ENCODE results near the gene ANXA2. TPM values are rescaled to one million over a fixed set of nuclear protein-coding genes. Genes with fewer than 3 reads are reported as not detected.
A peak's percentile ranks its signal among the peaks of the same experiment; 100 is the strongest.

The ANXA2 gene
- total RNA-seq, 1 experiment from 2014 or later, result 1,903 TPM

DNA sequence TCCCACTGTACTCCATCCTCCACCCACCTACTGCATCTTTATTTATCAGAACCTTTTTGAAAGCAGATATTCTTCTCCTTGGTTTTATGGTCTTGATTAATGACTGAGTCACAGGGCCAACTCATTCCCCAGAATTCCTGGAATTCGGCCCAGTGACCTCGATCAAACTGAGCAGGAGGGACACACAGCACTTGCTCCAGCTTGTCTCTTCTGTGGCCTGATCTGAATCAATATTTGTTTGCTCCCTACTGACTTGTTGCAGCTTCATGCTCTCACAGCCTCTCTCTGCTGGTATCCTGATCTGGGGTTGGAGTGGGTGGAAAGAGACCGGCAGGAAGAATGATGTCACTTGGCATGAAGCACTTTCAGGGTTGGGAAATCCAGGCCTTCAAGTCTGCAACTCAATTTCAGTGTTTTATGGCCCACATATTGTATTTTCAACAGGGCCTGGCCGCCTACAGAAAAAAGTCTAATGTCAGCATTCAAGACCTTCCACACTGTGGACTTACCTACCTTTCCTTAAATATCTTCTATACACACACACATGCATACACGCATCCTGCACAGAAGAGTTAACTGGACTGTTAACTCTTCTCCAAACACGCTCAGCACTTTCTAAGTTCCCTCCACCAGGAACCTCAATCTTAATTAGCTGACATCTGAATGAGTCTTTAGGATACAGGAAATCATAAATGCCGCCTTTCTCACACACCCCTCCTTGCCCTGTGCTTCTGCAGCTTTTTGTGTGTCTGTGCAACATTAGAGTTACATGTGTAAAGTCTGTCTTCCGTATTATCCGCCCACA, 4.6 kb downstream of the ANXA2 start:
- no peaks in the 10 kb centered on the region for H3K9me3 ChIP-seq (ENCODE audit: control insufficient read depth, insufficient read depth, low read depth, low read length)
- H3K4me1 ChIP-seq (ENCODE audit: control insufficient read depth, insufficient read depth, low read length), result peaks cover 73% of the 10 kb centered on the region
- peak overlapping the region; percentile 88 to 93 for H3K4me3 ChIP-seq (ENCODE audit: low read depth in 2 of 2, low read length in 2 of 2)
- ATAC-seq (peak; percentile 72), DNase-seq (ENCODE audit: low read depth, low spot score) (peak; percentile 99)
- ChIA-PET CTCF (no interaction called here), POLR2A (interaction anchor here (0.6 to 2.1 kb wide), 13 partner anchors 10 to 1537 kb away, joined by 3 to 10 read pairs (median 4); no protein-coding TSS in a partner anchor)
- intact Hi-C loops (cut with micrococcal nuclease; ENCODE audit: unreplicated experiment), result no loop called here
- no peaks in the 10 kb centered on the region for H3K27me3 ChIP-seq (ENCODE audit: control insufficient read depth, insufficient read depth, low read length)
- TSS peak; percentile 79 for BruUV-seq (replicated peaks)
- TF ChIP-seq, protein P1, sequence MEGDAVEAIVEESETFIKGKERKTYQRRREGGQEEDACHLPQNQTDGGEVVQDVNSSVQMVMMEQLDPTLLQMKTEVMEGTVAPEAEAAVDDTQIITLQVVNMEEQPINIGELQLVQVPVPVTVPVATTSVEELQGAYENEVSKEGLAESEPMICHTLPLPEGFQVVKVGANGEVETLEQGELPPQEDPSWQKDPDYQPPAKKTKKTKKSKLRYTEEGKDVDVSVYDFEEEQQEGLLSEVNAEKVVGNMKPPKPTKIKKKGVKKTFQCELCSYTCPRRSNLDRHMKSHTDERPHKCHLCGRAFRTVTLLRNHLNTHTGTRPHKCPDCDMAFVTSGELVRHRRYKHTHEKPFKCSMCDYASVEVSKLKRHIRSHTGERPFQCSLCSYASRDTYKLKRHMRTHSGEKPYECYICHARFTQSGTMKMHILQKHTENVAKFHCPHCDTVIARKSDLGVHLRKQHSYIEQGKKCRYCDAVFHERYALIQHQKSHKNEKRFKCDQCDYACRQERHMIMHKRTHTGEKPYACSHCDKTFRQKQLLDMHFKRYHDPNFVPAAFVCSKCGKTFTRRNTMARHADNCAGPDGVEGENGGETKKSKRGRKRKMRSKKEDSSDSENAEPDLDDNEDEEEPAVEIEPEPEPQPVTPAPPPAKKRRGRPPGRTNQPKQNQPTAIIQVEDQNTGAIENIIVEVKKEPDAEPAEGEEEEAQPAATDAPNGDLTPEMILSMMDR (IDR thresholded peaks at IDR 0.05), result no peak
- TF ChIP-seq, protein P2, sequence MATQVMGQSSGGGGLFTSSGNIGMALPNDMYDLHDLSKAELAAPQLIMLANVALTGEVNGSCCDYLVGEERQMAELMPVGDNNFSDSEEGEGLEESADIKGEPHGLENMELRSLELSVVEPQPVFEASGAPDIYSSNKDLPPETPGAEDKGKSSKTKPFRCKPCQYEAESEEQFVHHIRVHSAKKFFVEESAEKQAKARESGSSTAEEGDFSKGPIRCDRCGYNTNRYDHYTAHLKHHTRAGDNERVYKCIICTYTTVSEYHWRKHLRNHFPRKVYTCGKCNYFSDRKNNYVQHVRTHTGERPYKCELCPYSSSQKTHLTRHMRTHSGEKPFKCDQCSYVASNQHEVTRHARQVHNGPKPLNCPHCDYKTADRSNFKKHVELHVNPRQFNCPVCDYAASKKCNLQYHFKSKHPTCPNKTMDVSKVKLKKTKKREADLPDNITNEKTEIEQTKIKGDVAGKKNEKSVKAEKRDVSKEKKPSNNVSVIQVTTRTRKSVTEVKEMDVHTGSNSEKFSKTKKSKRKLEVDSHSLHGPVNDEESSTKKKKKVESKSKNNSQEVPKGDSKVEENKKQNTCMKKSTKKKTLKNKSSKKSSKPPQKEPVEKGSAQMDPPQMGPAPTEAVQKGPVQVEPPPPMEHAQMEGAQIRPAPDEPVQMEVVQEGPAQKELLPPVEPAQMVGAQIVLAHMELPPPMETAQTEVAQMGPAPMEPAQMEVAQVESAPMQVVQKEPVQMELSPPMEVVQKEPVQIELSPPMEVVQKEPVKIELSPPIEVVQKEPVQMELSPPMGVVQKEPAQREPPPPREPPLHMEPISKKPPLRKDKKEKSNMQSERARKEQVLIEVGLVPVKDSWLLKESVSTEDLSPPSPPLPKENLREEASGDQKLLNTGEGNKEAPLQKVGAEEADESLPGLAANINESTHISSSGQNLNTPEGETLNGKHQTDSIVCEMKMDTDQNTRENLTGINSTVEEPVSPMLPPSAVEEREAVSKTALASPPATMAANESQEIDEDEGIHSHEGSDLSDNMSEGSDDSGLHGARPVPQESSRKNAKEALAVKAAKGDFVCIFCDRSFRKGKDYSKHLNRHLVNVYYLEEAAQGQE (IDR thresholded peaks at IDR 0.05; ENCODE audit: insufficient read depth in 1 of 2, low read depth in 2 of 2, low read length in 1 of 2), result no peak
- TF ChIP-seq SIN3A (IDR thresholded peaks at IDR 0.05; ENCODE audit: borderline replicate concordance, insufficient read depth, low read depth, low read length) (peak; percentile 84), POLR2AphosphoS5 (IDR thresholded peaks at IDR 0.05; ENCODE audit: low read depth, low read length) (peak; percentile 99), TCF7L2 (IDR thresholded peaks at IDR 0.05; ENCODE audit: low read depth, low read length) (peak; percentile 90)
- peak overlapping the region; percentile 100 for H3K27ac ChIP-seq (ENCODE audit: low read length)
- in situ Hi-C loops (cut with HindIII; ENCODE audit: low pct_unique_long_range_greater_than_20kb, low sequenced_read_pairs), result no loop called here
- H3K36me3 ChIP-seq (ENCODE audit: control insufficient read depth, insufficient read depth, low read length), result peaks cover 37% of the 10 kb centered on the region

DNA sequence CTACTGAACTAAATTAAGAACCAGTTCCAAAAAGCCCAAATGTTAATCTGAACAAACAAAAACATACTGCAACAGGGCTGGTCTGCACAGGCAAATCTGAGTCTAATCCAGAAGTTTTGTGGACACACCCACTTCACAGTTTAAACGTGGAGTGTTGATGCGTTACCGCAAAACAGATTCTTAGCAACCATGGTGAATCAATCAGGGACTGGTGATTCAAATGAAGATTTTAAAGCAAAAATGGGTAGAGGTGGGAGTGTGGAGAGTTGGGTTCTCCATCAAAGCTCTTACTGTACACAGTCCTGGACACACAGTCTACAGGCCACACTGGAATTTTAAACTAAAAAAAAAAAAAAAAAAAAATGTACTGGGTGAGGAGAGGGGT, 5.2 kb downstream of the ANXA2 start:
- Histone ChIP-seq H3K4me3 (ENCODE audit: low read depth in 2 of 2, low read length in 2 of 2) (peak overlapping the region; percentile 88 to 93), H3K36me3 (ENCODE audit: control insufficient read depth, insufficient read depth, low read length) (peaks cover 37% of the 10 kb centered on the region), H3K9me3 (ENCODE audit: control insufficient read depth, insufficient read depth, low read depth, low read length) (no peaks in the 10 kb centered on the region), H3K27ac (ENCODE audit: low read length) (peak overlapping the region; percentile 100), H3K27me3 (ENCODE audit: control insufficient read depth, insufficient read depth, low read length) (no peaks in the 10 kb centered on the region), H3K4me1 (ENCODE audit: control insufficient read depth, insufficient read depth, low read length) (peaks cover 79% of the 10 kb centered on the region)
- POLR2A ChIA-PET, result interaction anchor here (0.6 to 2.1 kb wide), 10 partner anchors 10 to 1536 kb away, joined by 3 to 10 read pairs (median 4); no protein-coding TSS in a partner anchor
- TF ChIP-seq SIN3A (IDR thresholded peaks at IDR 0.05; ENCODE audit: borderline replicate concordance, insufficient read depth, low read depth, low read length), result no peak
- no peak for TF ChIP-seq POLR2AphosphoS5 (IDR thresholded peaks at IDR 0.05; ENCODE audit: low read depth, low read length)
- TF ChIP-seq, protein P2 (IDR thresholded peaks at IDR 0.05; ENCODE audit: insufficient read depth in 1 of 2, low read depth in 2 of 2, low read length in 1 of 2), result no peak
- TF ChIP-seq, protein P1 (IDR thresholded peaks at IDR 0.05), result no peak
- no peak for TF ChIP-seq TCF7L2 (IDR thresholded peaks at IDR 0.05; ENCODE audit: low read depth, low read length)
- intact Hi-C loops (cut with micrococcal nuclease; ENCODE audit: unreplicated experiment) (no loop called here), in situ Hi-C loops (cut with HindIII; ENCODE audit: low pct_unique_long_range_greater_than_20kb, low sequenced_read_pairs) (no loop called here)
- no peak for DNase-seq (ENCODE audit: low read depth, low spot score)
- CTCF ChIA-PET, result no interaction called here
- BruUV-seq (replicated peaks), result no TSS peak
- peak; percentile 3 for ATAC-seq

Measured in Panc1 (cell line).